Measurements from ENCODE around the gene LRRFIP2.

The LRRFIP2 gene

GRCh38 chr3:37204314-37204713, 29.9 kb upstream of the LRRFIP2 start:
- H3K4me3 Mint-ChIP-seq = no peak overlapping the region
- no peaks in the 10 kb centered on the region for H3K36me3 Mint-ChIP-seq
- H3K27ac Mint-ChIP-seq = no peak overlapping the region
- DNase-seq (ENCODE audit: low spot score in 2 of 2) (no peak), ATAC-seq (ENCODE audit: low read depth) (no peak)
- no peaks in the 10 kb centered on the region for H3K9me3 Mint-ChIP-seq
- no peaks in the 10 kb centered on the region for H3K4me1 Mint-ChIP-seq
- H3K27me3 Mint-ChIP-seq = no peaks in the 10 kb centered on the region

DNA sequence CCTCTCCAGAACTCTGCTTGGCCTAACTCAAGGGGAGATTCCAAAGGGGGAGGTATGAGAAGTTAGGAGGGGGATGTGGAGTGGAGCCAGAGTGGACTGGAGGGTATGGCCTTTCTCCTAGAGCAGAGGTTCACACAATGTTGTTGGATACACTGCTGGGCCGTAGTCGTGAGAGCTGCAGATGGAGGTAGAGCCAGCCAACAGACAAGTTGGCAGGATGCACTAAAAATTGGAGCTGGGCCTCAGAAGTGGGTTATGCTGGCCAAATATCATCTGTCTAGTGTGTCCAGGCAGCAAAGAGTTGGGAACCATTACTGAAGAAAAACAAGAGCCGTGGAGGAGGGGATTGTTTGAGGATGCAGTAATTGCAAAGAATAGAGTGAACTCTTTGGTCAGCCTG, 27.7 kb upstream of the LRRFIP2 start:
- no peak overlapping the region for H3K27ac Mint-ChIP-seq
- DNase-seq (ENCODE audit: low spot score in 2 of 2) = no peak

GRCh38 chr3:37200141-37200540, 25.8 kb upstream of the LRRFIP2 start:
- Mint-ChIP-seq H3K36me3 (no peaks in the 10 kb centered on the region), H3K27me3 (peaks cover 4% of the 10 kb centered on the region), H3K4me3 (no peak overlapping the region), H3K4me1 (no peaks in the 10 kb centered on the region), H3K27ac (no peak overlapping the region), H3K9me3 (no peaks in the 10 kb centered on the region)
- ATAC-seq (ENCODE audit: low read depth) = no peak
- no peak for DNase-seq (ENCODE audit: low spot score in 2 of 2)

More for the DNA sequence above, 27.7 kb upstream of the LRRFIP2 start:
- ATAC-seq (ENCODE audit: low read depth) = no peak
- H3K4me1 Mint-ChIP-seq = no peaks in the 10 kb centered on the region
- H3K36me3 Mint-ChIP-seq = no peaks in the 10 kb centered on the region
- no peak overlapping the region for H3K4me3 Mint-ChIP-seq
- peaks cover 4% of the 10 kb centered on the region for H3K27me3 Mint-ChIP-seq
- no peaks in the 10 kb centered on the region for H3K9me3 Mint-ChIP-seq

DNA sequence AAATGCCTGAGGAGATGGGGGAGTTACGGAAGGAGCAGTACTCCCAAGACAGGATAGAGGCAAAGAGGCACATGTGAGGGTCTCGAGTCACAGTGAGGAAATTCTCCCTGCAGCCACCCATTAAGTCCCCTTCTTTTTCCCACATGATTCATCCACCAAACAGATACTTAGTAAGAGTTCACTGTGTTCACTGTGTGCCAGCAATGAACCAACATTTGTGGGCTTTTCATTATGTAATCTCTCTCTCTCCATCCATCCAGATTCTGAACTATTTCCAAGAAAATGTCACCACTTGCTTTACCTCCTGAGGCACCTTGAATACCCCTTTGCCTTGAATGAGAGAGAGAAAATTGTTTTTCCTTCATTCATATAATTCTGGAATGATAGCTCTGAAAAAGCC, 24.6 kb upstream of the LRRFIP2 start:
- Mint-ChIP-seq H3K4me1 (no peaks in the 10 kb centered on the region), H3K36me3 (no peaks in the 10 kb centered on the region), H3K4me3 (no peak overlapping the region), H3K9me3 (no peaks in the 10 kb centered on the region), H3K27ac (no peak overlapping the region), H3K27me3 (peaks cover 4% of the 10 kb centered on the region)
- DNase-seq (ENCODE audit: low spot score in 2 of 2) (no peak), ATAC-seq (ENCODE audit: low read depth) (no peak)

DNA sequence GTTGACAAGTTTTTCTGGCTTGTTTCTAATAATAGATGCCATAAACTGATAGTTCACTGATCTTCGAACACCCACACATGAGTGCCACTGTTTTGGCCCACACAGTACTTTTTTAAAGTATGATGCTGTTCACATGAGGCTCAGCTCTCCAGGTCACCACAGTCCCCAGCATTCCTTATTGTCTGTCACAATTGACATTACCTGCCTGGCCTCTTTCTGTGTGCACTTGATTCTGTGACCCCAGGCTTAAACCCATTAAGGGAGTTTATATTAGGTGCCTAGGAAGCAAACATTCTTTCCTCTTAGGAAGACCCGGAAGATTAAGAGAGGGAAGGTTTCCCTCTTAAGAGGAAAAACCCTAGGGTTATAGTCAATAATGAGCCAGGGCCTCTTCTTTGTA, 24.2 kb upstream of the LRRFIP2 start:
- H3K4me1 Mint-ChIP-seq = no peaks in the 10 kb centered on the region
- H3K36me3 Mint-ChIP-seq = no peaks in the 10 kb centered on the region
- peaks cover 4% of the 10 kb centered on the region for H3K27me3 Mint-ChIP-seq
- DNase-seq (ENCODE audit: low spot score in 2 of 2) = no peak
- no peaks in the 10 kb centered on the region for H3K9me3 Mint-ChIP-seq
- H3K4me3 Mint-ChIP-seq = no peak overlapping the region
- no peak overlapping the region for H3K27ac Mint-ChIP-seq
- no peak for ATAC-seq (ENCODE audit: low read depth)

DNA sequence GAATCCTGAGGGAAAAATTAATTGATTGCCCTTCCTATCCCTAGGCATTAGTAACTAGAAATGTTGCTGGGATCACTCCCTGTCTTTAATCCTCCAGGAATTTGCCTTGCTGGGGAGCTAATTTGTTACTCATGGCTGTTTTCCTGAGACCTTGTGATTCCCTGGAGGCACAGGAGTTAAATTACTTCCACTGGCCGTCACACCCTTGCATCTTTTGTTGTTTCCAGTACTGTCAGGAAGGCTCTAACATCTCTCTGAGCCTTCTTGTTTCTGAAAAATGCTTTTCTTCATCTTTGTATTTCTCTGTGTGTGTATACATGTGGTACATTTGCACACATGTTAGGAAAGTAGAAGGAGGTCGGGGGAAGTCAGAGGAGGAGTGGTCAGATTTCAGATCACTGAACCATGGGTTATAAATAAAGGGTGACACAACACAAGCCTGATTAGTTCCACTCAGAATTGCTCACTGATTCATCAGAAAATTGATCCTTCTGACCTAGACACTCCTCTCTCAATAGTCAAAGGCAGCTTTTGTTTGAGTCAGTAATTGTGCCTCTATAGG, 23.5 kb upstream of the LRRFIP2 start:
- Mint-ChIP-seq H3K27ac (no peak overlapping the region), H3K4me1 (no peaks in the 10 kb centered on the region), H3K36me3 (no peaks in the 10 kb centered on the region), H3K27me3 (peaks cover 4% of the 10 kb centered on the region), H3K9me3 (no peaks in the 10 kb centered on the region), H3K4me3 (no peak overlapping the region)
- DNase-seq (ENCODE audit: low spot score in 2 of 2) = no peak
- ATAC-seq (ENCODE audit: low read depth) = no peak

DNA sequence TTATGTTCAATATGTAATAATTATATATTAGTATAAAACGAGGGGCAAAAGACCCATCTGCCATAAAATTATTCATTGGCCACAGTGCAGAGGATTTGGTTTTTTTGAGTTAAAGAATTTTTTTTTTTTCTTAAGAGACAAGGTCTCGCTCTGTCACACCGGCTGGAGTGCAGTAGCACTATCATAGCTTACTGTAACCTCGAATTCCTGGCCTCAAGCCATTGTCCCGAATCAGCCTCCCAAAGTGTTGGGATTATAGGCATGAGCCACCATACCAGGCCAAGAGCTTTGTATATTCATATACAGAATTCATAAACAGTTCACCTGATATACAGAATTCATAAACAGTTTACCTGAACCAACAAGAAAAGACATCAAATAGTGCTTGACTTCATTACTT, 20.2 kb upstream of the LRRFIP2 start:
- DNase-seq (ENCODE audit: low spot score in 2 of 2) (no peak), ATAC-seq (ENCODE audit: low read depth) (no peak)
- Mint-ChIP-seq H3K4me3 (no peak overlapping the region), H3K4me1 (no peaks in the 10 kb centered on the region), H3K9me3 (no peaks in the 10 kb centered on the region), H3K27ac (no peak overlapping the region), H3K36me3 (no peaks in the 10 kb centered on the region), H3K27me3 (peaks cover 4% of the 10 kb centered on the region)

- ATAC-seq (ENCODE audit: low read depth) = no peak
- Mint-ChIP-seq H3K4me3 (no peak overlapping the region), H3K27ac (no peak overlapping the region), H3K4me1 (no peaks in the 10 kb centered on the region), H3K36me3 (no peaks in the 10 kb centered on the region), H3K27me3 (no peaks in the 10 kb centered on the region), H3K9me3 (no peaks in the 10 kb centered on the region)
- no peak for DNase-seq (ENCODE audit: low spot score in 2 of 2)
These were observed 16.3 kb upstream of the LRRFIP2 start for GRCh38 chr3:37190667-37191066.

- Mint-ChIP-seq H3K4me3 (no peak overlapping the region), H3K27me3 (no peaks in the 10 kb centered on the region), H3K36me3 (no peaks in the 10 kb centered on the region), H3K27ac (no peak overlapping the region), H3K9me3 (no peaks in the 10 kb centered on the region), H3K4me1 (no peaks in the 10 kb centered on the region)
- no peak for DNase-seq (ENCODE audit: low spot score in 2 of 2)
- no peak for ATAC-seq (ENCODE audit: low read depth)
These were observed 14.7 kb upstream of the LRRFIP2 start for GRCh38 chr3:37189109-37189508.

GRCh38 chr3:37183976-37184375, 9.6 kb upstream of the LRRFIP2 start:
- Mint-ChIP-seq H3K9me3 (no peaks in the 10 kb centered on the region), H3K36me3 (no peaks in the 10 kb centered on the region), H3K27me3 (no peaks in the 10 kb centered on the region), H3K27ac (no peak overlapping the region), H3K4me1 (peaks cover 7% of the 10 kb centered on the region), H3K4me3 (no peak overlapping the region)
- no peak for ATAC-seq (ENCODE audit: low read depth)
- DNase-seq (ENCODE audit: low spot score in 2 of 2) = no peak

DNA sequence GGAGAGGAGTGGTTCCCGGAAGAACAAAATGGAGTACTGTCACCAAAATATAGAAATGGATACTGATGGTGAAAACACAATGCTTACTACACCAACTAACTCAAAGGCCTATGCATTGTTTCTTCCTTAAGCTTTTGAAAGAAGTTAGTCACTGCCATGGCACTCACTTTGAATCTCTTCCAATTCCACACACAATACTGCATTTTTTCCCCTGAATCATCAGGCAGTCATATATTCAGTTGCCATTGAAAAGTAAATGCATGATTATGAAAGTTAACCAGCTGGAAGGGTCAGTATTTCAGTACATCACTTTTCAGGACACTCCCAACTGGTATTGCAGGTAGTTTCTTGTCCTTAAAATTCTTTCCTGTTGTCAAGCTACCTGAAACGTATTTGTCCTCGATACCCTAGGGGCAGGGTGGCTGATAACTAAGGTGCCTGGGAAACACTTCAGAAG, 9.0 kb upstream of the LRRFIP2 start:
- H3K4me1 Mint-ChIP-seq = peaks cover 7% of the 10 kb centered on the region
- no peak overlapping the region for H3K27ac Mint-ChIP-seq
- no peaks in the 10 kb centered on the region for H3K27me3 Mint-ChIP-seq
- no peaks in the 10 kb centered on the region for H3K9me3 Mint-ChIP-seq
- H3K36me3 Mint-ChIP-seq = no peaks in the 10 kb centered on the region
- DNase-seq (ENCODE audit: low spot score in 2 of 2) = no peak
- no peak overlapping the region for H3K4me3 Mint-ChIP-seq
- no peak for ATAC-seq (ENCODE audit: low read depth)

GRCh38 chr3:37182816-37183215, 8.4 kb upstream of the LRRFIP2 start:
- no peak overlapping the region for H3K27ac Mint-ChIP-seq

GRCh38 chr3:37181756-37182155, 7.4 kb upstream of the LRRFIP2 start:
- ATAC-seq (ENCODE audit: low read depth) = no peak
- no peaks in the 10 kb centered on the region for H3K36me3 Mint-ChIP-seq
- H3K4me3 Mint-ChIP-seq = no peak overlapping the region
- H3K9me3 Mint-ChIP-seq = no peaks in the 10 kb centered on the region
- peaks cover 17% of the 10 kb centered on the region for H3K4me1 Mint-ChIP-seq
- no peak for DNase-seq (ENCODE audit: low spot score in 2 of 2)
- no peaks in the 10 kb centered on the region for H3K27me3 Mint-ChIP-seq
- peak overlapping the region; percentile 15 for H3K27ac Mint-ChIP-seq

More at GRCh38 chr3:37182816-37183215, 8.4 kb upstream of the LRRFIP2 start:
- Mint-ChIP-seq H3K4me1 (peaks cover 9% of the 10 kb centered on the region), H3K4me3 (no peak overlapping the region), H3K9me3 (no peaks in the 10 kb centered on the region), H3K36me3 (no peaks in the 10 kb centered on the region), H3K27me3 (no peaks in the 10 kb centered on the region)
- ATAC-seq (ENCODE audit: low read depth) (no peak), DNase-seq (ENCODE audit: low spot score in 2 of 2) (no peak)

DNA sequence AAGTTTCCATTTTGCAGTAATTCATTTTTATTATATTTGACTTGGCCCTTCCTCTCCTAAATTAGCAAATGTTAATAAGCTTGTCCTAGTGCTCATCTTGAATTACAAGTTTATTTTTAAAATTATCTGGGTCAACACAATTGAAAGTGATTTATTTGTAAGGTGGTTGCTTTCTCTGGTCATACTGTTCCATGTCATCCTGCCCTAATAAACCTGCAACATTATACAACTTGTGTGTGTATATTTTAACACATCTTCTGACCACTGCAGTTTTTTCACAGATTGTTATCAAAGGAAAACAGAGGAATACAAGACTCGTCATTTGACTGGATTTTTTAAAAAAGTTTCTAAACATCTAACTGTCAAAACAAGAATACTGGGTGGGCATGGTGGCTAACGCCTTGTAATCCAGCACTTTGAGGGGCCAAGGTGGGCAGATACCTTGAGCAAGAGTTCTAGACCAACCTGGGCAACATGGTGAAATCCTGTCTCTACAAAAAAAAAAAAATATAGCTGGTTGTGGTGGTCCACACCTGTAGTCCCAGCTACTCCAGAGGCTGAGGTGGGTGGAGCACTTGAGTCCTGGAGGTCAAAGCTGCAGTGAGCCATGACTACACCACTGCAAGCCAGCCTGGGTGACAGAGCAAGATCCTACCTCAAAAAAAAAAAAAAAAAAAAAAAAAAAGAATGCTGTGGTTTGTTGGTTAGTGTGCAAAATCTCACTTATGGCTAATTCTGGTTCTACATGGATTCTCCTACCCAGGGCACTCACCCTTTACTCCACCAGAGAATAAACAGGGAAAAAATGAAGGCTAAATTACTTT, 5.0 kb upstream of the LRRFIP2 start:
- Mint-ChIP-seq H3K9me3 (no peaks in the 10 kb centered on the region), H3K27ac (no peak overlapping the region), H3K4me3 (no peak overlapping the region), H3K4me1 (peaks cover 24% of the 10 kb centered on the region), H3K27me3 (no peaks in the 10 kb centered on the region), H3K36me3 (no peaks in the 10 kb centered on the region)
- ATAC-seq (ENCODE audit: low read depth) (no peak), DNase-seq (ENCODE audit: low spot score in 2 of 2) (no peak)

- H3K4me1 Mint-ChIP-seq = peaks cover 21% of the 10 kb centered on the region
- DNase-seq (ENCODE audit: low spot score in 2 of 2) = no peak
- no peak overlapping the region for H3K4me3 Mint-ChIP-seq
- ATAC-seq (ENCODE audit: low read depth) = no peak
- H3K9me3 Mint-ChIP-seq = no peaks in the 10 kb centered on the region
- no peaks in the 10 kb centered on the region for H3K27me3 Mint-ChIP-seq
- no peak overlapping the region for H3K27ac Mint-ChIP-seq
- peaks cover 5% of the 10 kb centered on the region for H3K36me3 Mint-ChIP-seq
These were observed 576 bp downstream of the LRRFIP2 start for GRCh38 chr3:37173806-37174205.
